Measurements from ENCODE around the gene ZNF3.

Gene ZNF3

DNA sequence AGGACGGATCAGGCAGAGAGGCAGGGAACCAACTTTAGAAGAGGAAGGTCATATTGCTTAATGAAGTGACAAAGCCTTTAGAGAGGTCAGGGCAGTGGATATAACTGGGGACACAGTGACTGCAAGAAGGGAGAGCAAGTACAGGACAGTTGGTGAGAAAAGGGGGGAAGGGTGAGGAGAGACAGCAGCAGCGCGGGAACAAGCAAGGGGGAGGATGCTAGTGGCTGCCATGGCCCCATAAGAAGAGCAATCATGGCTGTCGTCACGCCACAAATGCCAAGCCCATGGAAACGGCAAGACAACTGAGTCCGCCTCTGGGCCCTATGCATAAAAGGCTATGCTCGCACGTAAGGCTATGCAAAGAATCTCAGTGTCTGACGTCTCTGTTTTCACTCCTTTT lies 9.1 kb downstream of the ZNF3 start:
- H3K4me3 Mint-ChIP-seq, result no peak overlapping the region
- H3K9me3 Mint-ChIP-seq, result peaks cover 0 to 10% of the 10 kb centered on the region in 2 donors
- peak overlapping the region in 1 of 2 donors; percentile 55 for H3K27ac Mint-ChIP-seq
- H3K4me1 Mint-ChIP-seq (ENCODE audit: low read depth in 2 of 2), result peaks cover 0 to 3% of the 10 kb centered on the region in 2 donors
- no peaks in the 10 kb centered on the region for H3K27me3 Mint-ChIP-seq
- ATAC-seq (replicated peaks) (no peak), DNase-seq (no peak)
- H3K36me3 Mint-ChIP-seq (ENCODE audit: insufficient read depth), result peaks cover 73% of the 10 kb centered on the region

DNA sequence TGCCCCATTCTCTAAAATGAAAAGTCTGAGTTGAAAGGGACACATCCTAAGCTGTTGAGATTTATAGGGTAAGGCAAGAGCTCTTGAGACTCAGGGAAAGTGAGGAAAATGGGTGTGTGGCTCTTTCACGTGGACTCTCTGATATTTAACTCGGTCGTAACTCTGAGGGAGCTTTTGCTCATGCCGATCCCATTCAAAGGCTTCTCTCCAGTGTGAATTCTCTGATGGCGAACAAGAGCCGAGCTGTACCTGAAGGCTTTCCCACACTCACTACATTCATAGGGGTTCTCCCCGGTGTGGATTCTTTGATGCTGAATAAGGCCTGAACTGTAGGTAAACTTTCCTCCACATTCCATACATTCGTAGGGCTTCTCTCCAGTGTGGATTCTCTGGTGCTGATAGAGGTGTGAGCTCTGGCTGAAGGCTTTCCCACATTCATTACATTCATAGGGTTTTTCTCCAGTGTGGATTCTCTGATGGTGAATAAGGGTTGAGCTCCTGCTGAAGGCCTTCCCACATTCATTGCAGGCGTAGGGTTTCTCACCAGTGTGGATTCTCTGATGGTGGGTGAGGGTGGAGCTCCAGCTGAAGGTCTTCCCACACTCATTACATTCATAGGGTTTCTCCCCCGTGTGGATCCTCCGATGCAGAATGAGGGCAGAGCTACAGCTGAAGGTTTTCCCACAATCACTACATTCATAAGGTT lies 10.4 kb downstream of the ZNF3 start:
- no peak for DNase-seq
- Mint-ChIP-seq H3K4me3 (no peak overlapping the region), H3K36me3 (ENCODE audit: insufficient read depth) (peaks cover 61% of the 10 kb centered on the region), H3K4me1 (ENCODE audit: low read depth in 2 of 2) (no peaks in the 10 kb centered on the region), H3K27ac (no peak overlapping the region), H3K9me3 (peaks cover 0 to 10% of the 10 kb centered on the region in 2 donors), H3K27me3 (no peaks in the 10 kb centered on the region)
- ATAC-seq (replicated peaks), result no peak

DNA sequence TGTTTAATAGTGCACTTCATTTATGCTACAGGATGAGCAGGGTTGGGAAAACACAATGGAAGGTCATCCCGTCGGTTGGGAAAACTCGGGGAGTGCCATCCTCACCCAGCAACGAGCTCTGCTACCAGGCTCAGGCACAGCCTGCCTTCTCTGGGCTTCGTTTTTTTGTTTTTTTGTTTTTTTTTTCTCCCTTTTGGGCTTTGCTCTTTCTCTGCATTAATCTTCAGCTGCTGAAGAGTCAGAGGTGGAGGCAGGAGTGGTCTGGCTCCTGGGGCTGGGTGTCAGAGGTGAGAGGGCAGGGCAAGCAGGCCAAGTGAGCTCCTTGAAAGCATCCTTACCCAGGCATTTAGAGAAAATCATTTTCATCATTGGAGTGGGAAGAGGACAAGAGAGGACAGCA lies 11.5 kb downstream of the ZNF3 start:
- Mint-ChIP-seq H3K4me3 (no peak overlapping the region), H3K36me3 (ENCODE audit: insufficient read depth) (peaks cover 50% of the 10 kb centered on the region), H3K4me1 (ENCODE audit: low read depth in 2 of 2) (no peaks in the 10 kb centered on the region), H3K9me3 (peaks cover 0 to 10% of the 10 kb centered on the region in 2 donors), H3K27me3 (no peaks in the 10 kb centered on the region), H3K27ac (no peak overlapping the region)
- ATAC-seq (replicated peaks), result no peak
- no peak for DNase-seq

DNA sequence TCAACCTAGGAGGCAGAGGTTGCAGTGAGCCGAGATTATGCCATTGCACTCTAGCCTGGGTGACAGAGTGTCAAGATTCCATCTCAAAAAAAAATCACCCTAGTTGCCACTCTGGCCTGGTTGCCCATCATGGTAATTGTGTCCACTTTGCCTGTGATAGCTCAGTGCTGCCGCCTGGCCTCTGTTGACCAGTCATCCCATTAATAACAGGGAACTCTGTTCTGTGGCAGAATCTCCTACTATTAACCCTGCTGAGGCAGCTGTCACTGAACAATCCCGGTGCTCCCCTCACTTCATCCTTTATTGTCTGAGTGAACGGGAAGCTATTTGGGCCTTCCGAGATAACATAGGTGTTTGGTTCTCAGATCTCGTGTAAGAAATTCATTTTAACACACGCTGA lies 14.6 kb downstream of the ZNF3 start:
- ATAC-seq (replicated peaks) (no peak), DNase-seq (no peak)
- Mint-ChIP-seq H3K9me3 (peaks cover 0 to 5% of the 10 kb centered on the region in 2 donors), H3K4me1 (ENCODE audit: low read depth in 2 of 2) (peaks cover 0 to 1% of the 10 kb centered on the region in 2 donors), H3K27ac (no peak overlapping the region), H3K27me3 (no peaks in the 10 kb centered on the region), H3K4me3 (no peak overlapping the region), H3K36me3 (ENCODE audit: insufficient read depth) (peaks cover 39% of the 10 kb centered on the region)

DNA sequence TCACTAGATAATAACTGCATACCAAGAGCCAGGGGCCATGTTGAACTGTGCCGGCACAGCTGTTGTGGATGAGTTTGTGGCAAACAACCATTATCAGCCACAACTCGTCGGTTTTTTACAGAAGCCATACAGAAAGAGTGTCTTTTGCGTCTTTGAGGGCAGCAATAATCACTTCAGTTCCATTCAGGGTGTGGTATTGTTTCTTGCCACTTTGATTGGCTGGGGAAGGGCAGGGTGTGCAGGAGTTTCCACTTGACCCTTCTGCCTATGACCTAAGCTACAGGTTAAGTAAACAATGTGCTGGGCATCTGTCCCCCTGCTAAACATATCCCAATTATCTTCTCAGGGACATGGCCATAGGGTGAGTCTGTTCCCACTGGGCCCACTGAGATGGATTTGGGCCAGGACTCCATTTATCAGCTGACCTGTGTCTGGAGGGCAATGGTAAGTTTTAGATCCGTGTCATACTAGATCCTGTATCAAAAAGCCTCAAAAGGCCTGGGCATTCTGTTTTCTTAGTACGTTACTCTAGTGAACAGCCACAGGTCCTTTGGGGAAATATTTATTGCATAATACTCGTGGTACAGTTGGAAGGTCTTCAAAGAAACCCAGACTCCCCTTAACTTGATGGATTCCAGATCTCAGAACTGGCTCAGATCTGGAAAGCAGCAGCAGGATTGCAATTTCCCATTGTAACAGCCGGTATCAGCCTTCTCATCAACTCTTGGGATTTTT lies 15.9 kb downstream of the ZNF3 start:
- Mint-ChIP-seq H3K27me3 (no peaks in the 10 kb centered on the region), H3K4me1 (ENCODE audit: low read depth in 2 of 2) (peaks cover 0 to 1% of the 10 kb centered on the region in 2 donors), H3K36me3 (ENCODE audit: insufficient read depth) (peaks cover 31% of the 10 kb centered on the region), H3K4me3 (no peak overlapping the region), H3K9me3 (no peaks in the 10 kb centered on the region), H3K27ac (no peak overlapping the region)
- no peak for ATAC-seq (replicated peaks)
- DNase-seq, result no peak

DNA sequence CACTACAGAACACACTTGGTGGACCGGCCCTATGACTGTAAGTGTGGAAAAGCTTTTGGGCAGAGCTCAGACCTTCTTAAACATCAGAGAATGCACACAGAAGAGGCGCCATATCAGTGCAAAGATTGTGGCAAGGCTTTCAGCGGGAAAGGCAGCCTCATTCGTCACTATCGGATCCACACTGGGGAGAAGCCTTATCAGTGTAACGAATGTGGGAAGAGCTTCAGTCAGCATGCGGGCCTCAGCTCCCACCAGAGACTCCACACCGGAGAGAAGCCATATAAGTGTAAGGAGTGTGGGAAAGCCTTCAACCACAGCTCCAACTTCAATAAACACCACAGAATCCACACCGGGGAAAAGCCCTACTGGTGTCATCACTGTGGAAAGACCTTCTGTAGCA lies 17.4 kb downstream of the ZNF3 start:
- ATAC-seq (replicated peaks), result no peak
- Mint-ChIP-seq H3K4me1 (ENCODE audit: low read depth in 2 of 2) (peaks cover 0 to 1% of the 10 kb centered on the region in 2 donors), H3K9me3 (no peaks in the 10 kb centered on the region)

DNA sequence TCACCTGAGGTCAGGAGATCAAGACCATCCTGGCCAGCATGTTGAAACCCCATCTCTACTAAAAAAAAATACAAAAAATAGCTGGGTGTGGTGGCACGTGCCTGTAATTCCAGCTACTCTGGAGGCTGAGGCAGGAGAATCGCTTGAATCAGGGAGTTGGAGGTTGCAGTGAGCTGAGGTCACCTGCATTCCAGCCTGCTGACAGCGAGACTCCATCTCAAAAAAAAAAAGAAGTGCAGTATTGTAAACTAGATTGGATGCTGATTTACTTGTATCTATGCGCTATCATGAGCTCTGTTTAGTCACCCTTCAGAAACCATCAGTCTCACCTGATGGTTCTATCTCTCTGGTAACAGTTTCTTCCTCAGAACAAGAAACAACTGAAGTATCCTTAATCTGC lies 18.1 kb downstream of the ZNF3 start:
- no peak for DNase-seq
- no peaks in the 10 kb centered on the region for H3K27me3 Mint-ChIP-seq
- H3K36me3 Mint-ChIP-seq (ENCODE audit: insufficient read depth), result peaks cover 34% of the 10 kb centered on the region
- ATAC-seq (replicated peaks), result no peak
- H3K4me1 Mint-ChIP-seq (ENCODE audit: low read depth in 2 of 2), result peaks cover 0 to 1% of the 10 kb centered on the region in 2 donors
- no peak overlapping the region for H3K4me3 Mint-ChIP-seq
- no peak overlapping the region for H3K27ac Mint-ChIP-seq
- H3K9me3 Mint-ChIP-seq, result no peaks in the 10 kb centered on the region

More for the DNA sequence above, 17.4 kb downstream of the ZNF3 start:
- Mint-ChIP-seq H3K36me3 (ENCODE audit: insufficient read depth) (peaks cover 30% of the 10 kb centered on the region), H3K27ac (no peak overlapping the region), H3K27me3 (no peaks in the 10 kb centered on the region), H3K4me3 (no peak overlapping the region)
- DNase-seq, result no peak

DNA sequence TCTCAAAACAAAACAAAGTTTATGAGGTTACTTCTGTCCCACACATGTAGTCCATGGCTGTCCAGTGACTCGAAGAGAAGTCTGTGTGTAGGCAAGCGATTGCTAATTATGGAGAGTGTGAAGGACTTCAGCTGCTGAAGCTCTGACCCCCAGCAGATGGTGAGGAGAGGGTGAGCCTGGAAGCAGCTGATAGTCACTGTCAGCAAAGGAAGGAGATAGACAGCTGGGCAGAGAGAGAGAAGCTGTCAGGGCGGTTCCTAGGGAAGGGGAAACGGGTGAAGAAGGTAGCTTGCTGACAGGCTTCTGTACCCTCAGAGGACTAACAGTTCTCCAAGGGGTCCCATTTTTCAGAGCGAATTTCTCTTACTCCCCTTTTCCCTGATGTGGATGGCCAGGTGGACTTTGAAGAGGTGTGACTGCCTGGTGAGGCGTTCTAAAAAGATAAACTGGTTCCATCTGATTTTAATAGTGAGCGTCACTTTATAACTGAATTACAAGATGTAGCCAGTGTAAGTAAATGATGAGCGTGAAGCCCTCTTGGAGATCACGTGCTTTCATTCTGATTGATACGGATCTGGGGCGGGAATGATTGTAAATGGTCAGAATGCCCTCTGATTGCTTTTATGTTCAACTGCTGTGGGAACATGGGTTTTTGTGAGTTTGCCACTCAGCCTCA lies 19.9 kb downstream of the ZNF3 start:
- no peak for ATAC-seq (replicated peaks)
- Mint-ChIP-seq H3K4me1 (ENCODE audit: low read depth in 2 of 2) (peaks cover 0 to 1% of the 10 kb centered on the region in 2 donors), H3K4me3 (no peak overlapping the region), H3K27ac (peak overlapping the region in 1 of 2 donors; percentile 75), H3K36me3 (ENCODE audit: insufficient read depth) (peaks cover 44% of the 10 kb centered on the region), H3K27me3 (no peaks in the 10 kb centered on the region), H3K9me3 (no peaks in the 10 kb centered on the region)
- DNase-seq, result no peak

DNA sequence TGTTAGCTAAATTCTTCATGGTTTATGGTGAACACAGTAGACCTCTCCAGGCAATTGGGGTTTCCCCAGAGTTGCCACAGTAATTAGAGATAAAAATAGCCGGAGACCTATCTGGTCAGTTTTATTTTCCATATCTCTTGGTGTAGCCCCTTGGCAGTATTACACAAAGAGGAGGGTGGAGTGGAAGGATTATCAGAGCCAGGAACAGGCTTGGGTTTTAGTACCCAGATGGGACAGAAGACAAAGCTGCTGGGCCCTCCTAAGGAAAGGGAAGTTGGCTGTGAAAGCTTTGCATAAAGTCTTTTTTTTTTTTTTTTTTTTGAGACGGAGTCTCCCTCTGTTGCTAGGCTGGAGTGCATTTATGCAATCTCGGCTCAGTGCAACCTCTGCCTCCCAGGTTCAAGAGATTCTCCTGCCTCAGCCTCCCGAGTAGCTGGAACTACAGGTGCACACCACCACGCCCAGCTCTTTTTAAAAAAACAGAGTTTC lies 22.2 kb downstream of the ZNF3 start:
- Mint-ChIP-seq H3K9me3 (no peaks in the 10 kb centered on the region), H3K36me3 (ENCODE audit: insufficient read depth) (peaks cover 41% of the 10 kb centered on the region), H3K4me3 (no peak overlapping the region), H3K27me3 (no peaks in the 10 kb centered on the region), H3K4me1 (ENCODE audit: low read depth in 2 of 2) (peaks cover 0 to 1% of the 10 kb centered on the region in 2 donors), H3K27ac (peak overlapping the region in 1 of 2 donors; percentile 58)
- no peak for DNase-seq
- no peak for ATAC-seq (replicated peaks)

DNA sequence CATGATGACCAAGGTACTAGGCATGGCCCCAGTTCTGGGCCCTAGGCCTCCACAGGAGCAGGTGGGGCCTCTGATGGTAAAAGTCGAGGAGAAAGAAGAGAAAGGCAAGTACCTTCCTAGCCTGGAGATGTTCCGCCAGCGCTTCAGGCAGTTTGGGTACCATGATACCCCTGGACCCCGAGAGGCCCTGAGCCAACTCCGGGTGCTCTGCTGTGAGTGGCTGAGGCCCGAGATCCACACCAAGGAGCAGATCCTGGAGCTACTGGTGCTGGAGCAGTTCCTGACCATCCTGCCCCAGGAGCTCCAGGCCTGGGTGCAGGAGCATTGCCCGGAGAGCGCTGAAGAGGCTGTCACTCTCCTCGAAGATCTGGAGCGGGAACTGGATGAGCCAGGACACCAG lies 24.5 kb downstream of the ZNF3 start:
- no peaks in the 10 kb centered on the region for H3K4me1 Mint-ChIP-seq (ENCODE audit: low read depth in 2 of 2)
- H3K9me3 Mint-ChIP-seq, result no peaks in the 10 kb centered on the region
- H3K4me3 Mint-ChIP-seq, result no peak overlapping the region
- DNase-seq (no peak), ATAC-seq (replicated peaks) (no peak)
- H3K36me3 Mint-ChIP-seq (ENCODE audit: insufficient read depth), result peaks cover 24% of the 10 kb centered on the region
- no peak overlapping the region for H3K27ac Mint-ChIP-seq
- no peaks in the 10 kb centered on the region for H3K27me3 Mint-ChIP-seq

DNA sequence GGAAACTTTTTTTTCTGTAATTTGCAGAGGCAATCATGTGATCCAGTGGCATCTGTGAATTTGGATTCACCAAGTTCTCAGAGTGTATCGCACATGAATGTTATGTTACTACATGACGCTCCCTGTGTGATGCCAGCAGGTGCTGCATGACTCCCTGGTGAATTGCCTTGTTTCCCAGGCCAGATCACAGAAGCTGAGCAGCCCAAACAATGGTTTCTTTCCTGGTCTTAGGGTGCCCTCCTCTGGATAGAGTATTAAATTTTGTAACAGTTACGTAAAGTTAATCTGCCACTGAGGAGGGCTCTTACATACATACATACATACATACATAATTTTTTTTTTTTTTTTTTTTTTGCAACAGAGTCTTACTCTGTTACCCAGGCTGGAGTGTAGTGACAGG lies 28.3 kb downstream of the ZNF3 start:
- DNase-seq (peak in 1 of 3 experiments; percentile 20), ATAC-seq (replicated peaks) (no peak)
- Mint-ChIP-seq H3K4me3 (no peak overlapping the region), H3K9me3 (no peaks in the 10 kb centered on the region), H3K36me3 (ENCODE audit: insufficient read depth) (peaks cover 28% of the 10 kb centered on the region), H3K27me3 (no peaks in the 10 kb centered on the region), H3K27ac (no peak overlapping the region), H3K4me1 (ENCODE audit: low read depth in 2 of 2) (peaks cover 7% of the 10 kb centered on the region in 2 donors)

DNA sequence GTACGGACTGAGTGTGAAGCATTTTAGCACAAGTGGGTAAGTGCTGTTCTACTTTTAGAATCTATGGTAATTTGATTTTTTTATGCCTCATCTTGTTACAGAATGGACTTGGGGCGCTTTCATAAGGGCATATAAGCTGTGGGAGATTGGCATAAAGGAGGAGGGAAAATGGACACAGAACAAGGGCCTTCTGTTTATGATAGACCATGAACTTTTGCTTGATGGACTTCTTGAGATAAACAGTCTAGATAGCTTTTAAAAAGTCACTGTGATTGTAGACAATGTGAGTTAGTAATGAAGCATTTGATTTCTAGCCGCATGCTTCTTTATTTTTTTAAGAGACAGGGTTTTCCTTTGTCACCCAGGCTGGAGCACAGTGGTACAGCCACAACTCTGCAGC lies 29.9 kb downstream of the ZNF3 start:
- H3K4me3 Mint-ChIP-seq, result peak overlapping the region; percentile 14 to 20

DNA sequence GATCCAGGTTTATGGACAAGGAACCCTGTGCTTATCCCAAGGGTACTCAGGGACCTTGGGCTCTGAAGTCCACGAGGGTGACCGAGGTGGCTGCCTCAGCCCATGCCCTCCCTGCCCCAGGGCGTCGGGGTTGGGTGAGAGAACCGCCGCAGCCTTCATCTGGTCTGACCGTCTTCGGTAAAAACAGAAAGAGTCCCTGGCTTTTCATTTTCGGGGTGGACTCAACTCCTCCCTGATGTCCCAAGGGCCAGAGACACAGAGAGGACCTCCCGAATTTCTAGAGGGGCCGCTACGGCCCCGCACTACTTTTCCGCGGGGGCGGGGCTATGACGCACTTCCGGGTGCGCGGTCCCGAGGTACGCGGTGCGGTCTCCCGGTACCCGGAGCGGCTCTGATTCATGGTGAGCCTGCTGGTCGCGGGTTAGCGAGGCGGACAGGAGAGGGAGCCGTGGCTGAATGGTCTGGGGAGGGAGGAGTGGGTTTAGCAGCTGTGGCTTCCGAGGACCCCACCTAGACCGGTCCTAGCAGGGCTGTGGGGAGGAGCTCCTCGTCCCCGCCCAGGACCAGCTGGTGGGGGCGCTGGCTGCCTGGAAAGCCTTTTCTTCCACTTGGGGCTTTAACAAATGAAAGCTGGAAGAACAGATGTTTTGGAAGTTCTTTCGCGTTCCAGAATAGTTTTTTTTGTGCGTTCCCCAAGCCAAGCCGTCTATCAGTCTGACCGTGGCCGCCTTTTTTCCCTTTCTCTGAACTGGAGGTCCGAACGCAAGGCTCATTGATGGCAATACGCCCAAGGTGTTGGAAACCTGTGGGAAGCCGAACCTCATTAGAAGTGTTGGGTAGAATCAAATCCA lies 31.9 kb downstream of the ZNF3 start, which contains the start of gene ZSCAN21:
ZSCAN21 (plus strand) TSS at position 334 of the 851 bp plus-strand sequence. CDS start 7,233 bp downstream, outside the sequence.
- H3K4me1 Mint-ChIP-seq (ENCODE audit: low read depth in 2 of 2), result peaks cover 7% of the 10 kb centered on the region in 2 donors
- H3K4me3 Mint-ChIP-seq, result peak within 1 kb of the TSS; percentile 90 to 91
- H3K9me3 Mint-ChIP-seq, result no peaks in the 10 kb centered on the region
- H3K27ac Mint-ChIP-seq, result peak within 1 kb of the TSS; percentile 95 to 96
- H3K27me3 Mint-ChIP-seq, result no peaks in the 10 kb centered on the region
- H3K36me3 Mint-ChIP-seq (ENCODE audit: insufficient read depth), result peaks cover 20% of the 10 kb centered on the region
- DNase-seq (peak; percentile 73 to 80 (median 77)), ATAC-seq (replicated peaks) (peak; percentile 94)

More for the DNA sequence above, 29.9 kb downstream of the ZNF3 start:
- H3K4me1 Mint-ChIP-seq (ENCODE audit: low read depth in 2 of 2), result peaks cover 7% of the 10 kb centered on the region in 2 donors
- no peaks in the 10 kb centered on the region for H3K27me3 Mint-ChIP-seq
- DNase-seq (no peak), ATAC-seq (replicated peaks) (no peak)
- peaks cover 20% of the 10 kb centered on the region for H3K36me3 Mint-ChIP-seq (ENCODE audit: insufficient read depth)
- H3K27ac Mint-ChIP-seq, result peak overlapping the region in 1 of 2 donors; percentile 51
- no peaks in the 10 kb centered on the region for H3K9me3 Mint-ChIP-seq

Measured in effector memory CD8-positive, alpha-beta T cell (primary cell).